Immature natural killer cell (primary cell): ENCODE results near the gene IQSEC2. TPM values are rescaled to one million over a fixed set of nuclear protein-coding genes. Genes with fewer than 3 reads are reported as not detected.

Experiments used
- DNase-seq, 3 donors: peaks; one replicate each; pipeline ENCODE4 v3.0.0; 2022; ENCODE audit warnings: mixed read lengths in 1 of 3
- H3K27ac Mint-ChIP-seq, 6 donors: one replicate each; pipeline ENCODE4 v1.8.0; 2020; ENCODE audit warnings: mixed read lengths in 6 of 6, mild to moderate bottlenecking in 5 of 6, inconsistent platforms in 4 of 6, moderate library complexity in 3 of 6
- H3K27me3 Mint-ChIP-seq, 3 donors: one replicate each; pipeline ENCODE4 v1.8.0; 2020 to 2021; ENCODE audit warnings: low read depth in 3 of 3, mild to moderate bottlenecking in 3 of 3, mixed read lengths in 3 of 3, moderate library complexity in 3 of 3, inconsistent platforms in 1 of 3
- H3K36me3 Mint-ChIP-seq, 3 donors: one replicate each; pipeline ENCODE4 v1.8.0; 2020; ENCODE audit warnings: mixed read lengths in 3 of 3, inconsistent platforms in 2 of 3, mild to moderate bottlenecking in 2 of 3
- H3K4me1 Mint-ChIP-seq, 2 donors: one replicate each; pipeline ENCODE4 v1.8.0; 2020; ENCODE audit warnings: inconsistent platforms in 2 of 2, mild to moderate bottlenecking in 2 of 2, mixed read lengths in 2 of 2, moderate library complexity in 1 of 2
- H3K4me3 Mint-ChIP-seq, 5 donors: one replicate each; pipeline ENCODE4 v1.8.0; 2020; ENCODE audit warnings: mild to moderate bottlenecking in 5 of 5, mixed read lengths in 5 of 5, inconsistent platforms in 3 of 5, moderate library complexity in 3 of 5
- H3K9me3 Mint-ChIP-seq, 6 donors: one replicate each; pipeline ENCODE4 v1.8.0; 2020; ENCODE audit warnings: mild to moderate bottlenecking in 6 of 6, mixed read lengths in 6 of 6, inconsistent platforms in 4 of 6, moderate library complexity in 3 of 6
- polyA plus RNA-seq, 3 donors: library from polyadenylated mRNA; unstranded; fragments of 300-500 nt; fragmentation: Illumina TruSeq; gene quantifications; one replicate each; pipeline ENCODE4 v1.2.3, GENCODE V29; 2021

Gene IQSEC2
- polyA plus RNA-seq, result 1 to 10 TPM in 1 of 3 donors, under 1 TPM in 2; 0.08 to 1.7 (median 0.21) TPM

DNA sequence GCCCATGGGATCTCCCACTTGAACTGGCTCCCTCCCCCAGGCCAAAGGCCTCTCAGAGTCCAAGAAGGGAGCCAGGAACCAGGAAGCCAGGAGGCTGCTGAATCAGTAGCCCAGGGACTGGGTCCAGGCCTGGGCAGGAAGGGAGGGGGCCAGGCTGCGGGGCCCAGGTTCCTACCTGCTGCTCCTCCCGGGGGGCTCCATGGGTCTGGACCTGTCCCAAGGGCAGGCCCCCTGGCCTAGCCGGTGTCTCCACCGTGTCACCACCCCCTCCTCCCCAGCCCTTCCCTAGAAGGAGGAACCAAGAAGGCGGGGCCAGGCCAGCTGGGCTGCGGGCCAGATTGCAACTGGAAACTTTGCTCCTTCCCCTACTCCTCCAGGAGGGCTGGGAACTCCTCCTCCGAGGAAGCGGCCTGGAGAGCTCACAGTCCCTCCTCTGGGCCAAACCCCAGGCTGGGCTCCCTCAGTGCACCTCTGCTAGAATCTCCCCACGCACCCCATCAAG, at the start of gene IQSEC2:
IQSEC2 (minus strand) TSS at position 264 of the 502 bp plus-strand sequence.
- peaks cover 0 to 4% (median 0%) of the 10 kb centered on the region in 3 donors for H3K36me3 Mint-ChIP-seq
- H3K27me3 Mint-ChIP-seq, result peaks cover 0 to 9% (median 4%) of the 10 kb centered on the region in 3 donors
- H3K27ac Mint-ChIP-seq, result peak within 1 kb of the TSS in 2 of 6 donors; percentile 27 to 51
- H3K4me3 Mint-ChIP-seq, result no peak within 1 kb of the TSS
- H3K4me1 Mint-ChIP-seq, result peaks cover 22% of the 10 kb centered on the region in 2 donors
- DNase-seq, result no peak
- H3K9me3 Mint-ChIP-seq, result no peaks in the 10 kb centered on the region

DNA sequence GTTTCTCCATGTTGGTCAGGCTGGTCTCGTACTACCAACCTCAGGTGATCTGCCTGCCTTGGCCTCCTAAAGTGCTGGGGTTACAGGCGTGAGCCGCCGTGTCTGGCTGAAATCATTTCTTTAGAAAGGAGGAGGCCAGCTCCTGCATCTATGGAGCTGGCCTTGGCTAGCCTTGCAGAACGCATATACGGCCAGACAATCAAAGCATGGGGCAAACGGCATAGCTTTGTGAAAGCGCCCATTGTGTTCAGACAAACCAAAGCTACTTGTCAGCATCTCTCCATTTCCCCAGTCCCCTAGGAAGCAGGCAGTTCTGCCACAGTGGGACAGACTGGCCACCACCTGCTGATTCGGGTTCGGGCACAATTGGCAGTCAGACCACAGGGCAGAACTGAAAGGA, 48.9 kb upstream of the IQSEC2 start:
- Mint-ChIP-seq H3K27me3 (peaks cover 5 to 16% (median 7%) of the 10 kb centered on the region in 3 donors), H3K9me3 (no peaks in the 10 kb centered on the region), H3K4me1 (no peaks in the 10 kb centered on the region), H3K4me3 (no peak overlapping the region), H3K36me3 (no peaks in the 10 kb centered on the region), H3K27ac (no peak overlapping the region)
- DNase-seq, result no peak

DNA sequence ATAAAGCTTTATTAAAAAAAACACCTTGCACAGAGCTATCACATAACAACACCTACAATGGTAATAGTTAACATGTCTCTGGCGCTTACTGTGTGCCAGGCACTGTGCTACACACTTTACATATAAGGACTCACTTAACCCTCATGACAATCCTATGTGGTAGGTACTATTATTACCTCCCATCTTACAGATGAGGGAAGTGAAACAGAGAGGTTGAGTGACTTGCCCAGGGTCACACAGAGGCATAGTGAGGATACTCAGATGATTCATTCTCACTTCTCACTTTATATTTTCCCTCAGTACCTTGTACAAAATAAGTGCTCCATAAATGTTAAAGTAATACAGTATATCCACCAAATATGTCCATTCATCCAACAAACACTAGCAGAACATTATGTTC, 43.4 kb upstream of the IQSEC2 start:
- H3K36me3 Mint-ChIP-seq, result no peaks in the 10 kb centered on the region
- no peak overlapping the region for H3K27ac Mint-ChIP-seq
- peaks cover 11 to 12% of the 10 kb centered on the region in 2 donors for H3K4me1 Mint-ChIP-seq
- peaks cover 0 to 2% (median 0%) of the 10 kb centered on the region in 6 donors for H3K9me3 Mint-ChIP-seq
- peaks cover 3 to 21% (median 7%) of the 10 kb centered on the region in 3 donors for H3K27me3 Mint-ChIP-seq
- DNase-seq, result no peak
- H3K4me3 Mint-ChIP-seq, result no peak overlapping the region

DNA sequence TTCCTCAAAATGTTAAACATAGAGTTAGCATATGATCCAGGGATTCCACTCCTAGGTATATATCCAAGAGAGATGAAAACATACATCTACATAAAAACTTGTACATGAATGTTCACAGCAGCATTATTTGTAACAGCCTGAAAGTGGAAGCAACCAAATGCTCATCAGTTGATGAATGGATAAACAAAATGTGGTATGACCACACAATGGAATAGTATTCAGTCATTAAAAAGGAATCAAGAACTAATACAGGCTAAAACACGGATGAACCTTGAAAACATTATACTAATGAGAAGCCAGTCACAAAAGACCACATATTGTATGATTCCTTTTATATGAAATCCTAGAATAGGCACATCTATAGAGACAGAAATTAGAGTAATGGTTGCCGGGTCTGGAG, 42.7 kb upstream of the IQSEC2 start:
- Mint-ChIP-seq H3K9me3 (peaks cover 0 to 2% (median 0%) of the 10 kb centered on the region in 6 donors), H3K4me1 (peaks cover 16 to 18% of the 10 kb centered on the region in 2 donors), H3K36me3 (no peaks in the 10 kb centered on the region), H3K27ac (no peak overlapping the region), H3K4me3 (no peak overlapping the region), H3K27me3 (peaks cover 4 to 28% (median 6%) of the 10 kb centered on the region in 3 donors)
- DNase-seq, result no peak

DNA sequence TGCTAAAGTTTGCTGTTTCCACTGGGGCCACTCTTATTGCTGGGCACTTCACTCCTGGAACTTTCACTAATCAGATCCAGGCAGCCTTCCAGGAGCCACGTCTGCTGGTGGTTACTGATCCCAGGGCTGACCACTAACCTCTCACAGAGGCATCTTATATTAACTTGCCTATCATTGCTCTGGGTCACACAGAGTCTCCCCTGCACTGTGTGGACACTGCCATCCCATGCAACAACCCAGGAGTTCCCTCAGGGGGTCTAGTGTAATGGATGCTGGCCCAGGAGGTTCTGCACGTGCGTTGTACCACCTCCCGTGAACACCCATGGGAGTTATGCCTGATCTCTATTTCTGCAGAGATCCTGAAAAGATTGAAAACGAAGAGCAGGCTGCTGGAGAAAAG, 41.8 kb upstream of the IQSEC2 start:
- Mint-ChIP-seq H3K27ac (no peak overlapping the region), H3K27me3 (peaks cover 4 to 32% (median 6%) of the 10 kb centered on the region in 3 donors), H3K4me1 (peaks cover 16 to 20% of the 10 kb centered on the region in 2 donors), H3K36me3 (no peaks in the 10 kb centered on the region), H3K9me3 (peaks cover 0 to 2% (median 0%) of the 10 kb centered on the region in 6 donors), H3K4me3 (peak overlapping the region in 1 of 5 donors; percentile 13)
- DNase-seq, result no peak

DNA sequence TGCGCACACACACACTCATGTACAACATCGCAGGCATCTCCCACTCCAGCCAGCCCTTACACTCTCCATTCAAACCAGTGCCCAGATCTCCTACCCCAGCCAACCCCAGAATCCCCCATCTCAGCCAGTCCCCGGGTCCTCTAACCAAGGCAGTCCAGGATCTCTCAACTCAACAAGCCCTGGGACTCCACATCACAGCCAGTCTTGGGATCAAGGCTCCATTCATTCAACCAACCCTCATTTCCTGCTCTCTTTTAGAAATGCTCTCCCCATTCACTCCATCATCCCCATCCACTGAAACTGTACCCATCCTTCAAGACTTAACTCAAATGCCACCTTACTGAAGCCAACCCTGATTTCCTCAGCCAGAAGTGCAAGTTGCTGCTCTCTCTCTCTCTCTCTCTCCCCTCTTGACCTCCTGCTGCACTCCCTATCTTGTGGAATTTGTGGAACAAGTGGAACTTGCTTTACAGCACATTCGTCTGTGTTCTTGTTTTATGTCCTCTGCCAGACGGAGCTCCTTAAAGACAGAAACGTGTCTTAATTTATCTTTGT, 40.6 kb upstream of the IQSEC2 start:
- Mint-ChIP-seq H3K36me3 (peaks cover 0 to 3% (median 0%) of the 10 kb centered on the region in 3 donors), H3K9me3 (peaks cover 0 to 2% (median 0%) of the 10 kb centered on the region in 6 donors), H3K27ac (peak overlapping the region in 2 of 6 donors; percentile 63 to 72), H3K4me1 (peaks cover 20% of the 10 kb centered on the region in 2 donors), H3K4me3 (peak overlapping the region; percentile 43 to 81 (median 70)), H3K27me3 (peaks cover 4 to 31% (median 6%) of the 10 kb centered on the region in 3 donors)
- no peak for DNase-seq

DNA sequence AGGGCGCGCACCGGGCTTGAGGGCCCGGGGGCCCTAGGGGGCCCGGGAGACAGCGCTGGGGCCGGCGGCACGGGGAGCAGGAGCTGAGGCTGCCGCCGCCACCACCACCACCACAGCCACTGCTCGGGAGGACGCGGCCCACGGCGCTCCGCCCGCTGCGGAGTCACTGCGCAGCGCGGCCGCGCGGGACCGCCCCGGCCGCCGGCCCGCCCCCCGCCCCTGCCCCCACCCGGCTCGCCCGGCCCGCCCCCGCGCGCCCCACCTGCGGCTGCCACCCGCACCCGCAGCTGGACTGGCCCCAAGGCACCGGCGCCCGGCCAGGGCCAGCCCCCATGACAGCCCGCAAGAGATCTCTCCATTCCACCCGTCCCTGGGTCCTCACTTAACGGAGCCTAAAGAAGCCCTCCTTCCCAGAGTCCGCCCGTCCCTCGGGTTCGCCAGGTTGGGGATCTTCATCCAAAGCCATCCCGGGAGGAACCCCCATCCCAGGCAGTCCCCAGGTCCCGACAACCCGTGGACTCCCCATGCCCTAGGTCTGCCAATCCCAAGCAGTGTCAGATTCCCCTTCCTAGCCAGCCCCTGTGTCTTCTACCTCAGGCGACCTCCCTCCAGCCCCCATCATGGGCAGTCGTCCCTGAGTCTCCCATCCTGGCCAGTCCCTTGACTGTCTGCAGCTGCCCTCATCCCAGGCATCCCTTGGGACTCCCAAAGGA, 40.0 kb upstream of the IQSEC2 start:
- H3K9me3 Mint-ChIP-seq, result peaks cover 0 to 2% (median 0%) of the 10 kb centered on the region in 6 donors
- H3K36me3 Mint-ChIP-seq, result peaks cover 0 to 3% (median 0%) of the 10 kb centered on the region in 3 donors
- peaks cover 4 to 31% (median 5%) of the 10 kb centered on the region in 3 donors for H3K27me3 Mint-ChIP-seq
- peak in 2 of 3 donors; percentile 14 to 23 for DNase-seq
- peaks cover 20% of the 10 kb centered on the region in 2 donors for H3K4me1 Mint-ChIP-seq
- H3K27ac Mint-ChIP-seq, result peak overlapping the region in 2 of 6 donors; percentile 63 to 72
- peak overlapping the region; percentile 43 to 81 (median 70) for H3K4me3 Mint-ChIP-seq

DNA sequence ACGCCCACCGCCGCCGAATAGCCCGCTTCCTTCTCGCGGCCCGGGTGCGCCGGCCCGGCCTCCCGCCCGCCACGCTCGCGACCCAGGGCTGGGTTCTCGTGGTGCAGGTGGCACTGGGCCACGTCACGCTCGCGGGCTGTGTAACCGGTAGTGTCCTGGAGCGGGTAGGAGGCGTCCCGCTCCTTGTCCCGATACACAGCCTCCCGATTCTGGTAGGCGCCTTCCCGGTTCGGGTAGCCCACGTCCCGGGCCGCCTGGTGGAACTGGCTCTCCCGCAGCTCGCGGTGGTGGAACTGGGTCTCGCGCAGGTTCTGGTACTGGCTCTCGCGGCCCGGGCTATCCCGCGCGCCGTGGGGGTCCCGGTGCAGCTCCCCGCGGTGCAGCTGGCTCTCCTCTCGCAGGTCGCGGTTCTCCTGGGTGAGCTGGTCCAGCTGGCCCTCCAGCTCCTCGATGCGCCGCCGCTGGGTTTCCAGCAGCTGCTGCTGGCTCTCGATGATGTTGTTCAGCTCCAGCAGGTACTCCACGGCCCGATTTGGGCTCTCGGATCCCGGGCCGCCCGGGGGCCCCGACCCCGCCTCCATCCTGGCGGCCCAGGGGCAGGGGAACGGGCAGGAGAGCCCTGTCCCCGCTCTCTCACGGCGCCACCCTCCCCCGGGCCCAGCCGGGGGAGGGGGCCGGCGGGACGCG, 39.3 kb upstream of the IQSEC2 start:
- Mint-ChIP-seq H3K27me3 (peaks cover 2 to 33% (median 5%) of the 10 kb centered on the region in 3 donors), H3K36me3 (peaks cover 0 to 3% (median 0%) of the 10 kb centered on the region in 3 donors), H3K27ac (no peak overlapping the region), H3K4me1 (peaks cover 20% of the 10 kb centered on the region in 2 donors), H3K4me3 (peak overlapping the region in 2 of 5 donors; percentile 27 to 31), H3K9me3 (peaks cover 0 to 2% (median 0%) of the 10 kb centered on the region in 6 donors)
- DNase-seq, result peak in 2 of 3 donors; percentile 20 to 21

DNA sequence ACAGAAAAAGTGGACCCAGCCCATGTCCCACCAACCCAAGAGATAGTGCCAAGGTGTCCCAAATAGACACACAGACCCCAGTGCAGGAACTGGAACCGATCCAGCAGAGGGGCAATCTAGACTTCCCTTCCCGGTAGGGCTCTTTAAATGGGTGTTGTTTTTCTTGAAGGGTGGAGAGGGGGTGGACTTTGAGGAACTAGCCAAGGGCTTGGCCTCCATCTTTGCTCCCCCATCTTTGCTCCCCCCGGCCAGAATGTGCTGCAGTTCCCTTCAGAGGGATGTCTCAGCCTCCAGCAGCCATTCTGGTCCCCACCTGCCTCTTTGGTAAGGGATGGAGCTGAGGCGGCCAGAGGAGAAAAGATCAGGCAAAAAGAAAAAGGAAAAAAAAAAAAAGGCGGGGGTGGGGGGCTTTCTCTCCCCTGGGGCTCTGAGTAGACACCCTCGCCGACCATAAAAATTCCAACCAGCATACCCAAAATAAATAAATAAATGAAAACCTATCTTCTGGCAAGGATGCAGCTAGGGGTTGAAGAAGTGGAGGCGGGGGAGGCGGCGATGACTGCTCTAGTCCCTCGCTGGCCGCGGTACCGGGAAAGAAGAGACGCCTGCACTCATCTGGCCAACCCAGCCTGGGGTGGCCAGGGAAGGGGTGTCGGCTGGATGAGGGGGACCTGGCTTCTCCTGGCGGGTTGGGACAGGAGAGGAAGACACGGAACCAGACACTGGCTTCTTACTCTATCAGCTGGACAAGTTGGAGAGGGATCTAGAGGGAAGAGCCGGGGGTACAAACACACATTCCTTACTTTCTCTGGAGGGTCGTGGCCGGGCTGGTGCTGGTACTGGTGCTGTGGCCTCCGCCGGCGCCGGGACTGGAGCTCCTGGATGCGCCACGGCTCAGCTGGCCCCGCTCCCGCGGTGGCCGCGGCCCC, 38.5 kb upstream of the IQSEC2 start:
- peaks cover 0 to 3% (median 0%) of the 10 kb centered on the region in 3 donors for H3K36me3 Mint-ChIP-seq
- DNase-seq, result no peak
- H3K27ac Mint-ChIP-seq, result peak overlapping the region in 3 of 6 donors; percentile 38 to 53 (median 47)
- H3K4me3 Mint-ChIP-seq, result peak overlapping the region; percentile 64 to 85 (median 84)
- peaks cover 20% of the 10 kb centered on the region in 2 donors for H3K4me1 Mint-ChIP-seq
- peaks cover 0 to 2% (median 0%) of the 10 kb centered on the region in 6 donors for H3K9me3 Mint-ChIP-seq
- peaks cover 1 to 33% (median 5%) of the 10 kb centered on the region in 3 donors for H3K27me3 Mint-ChIP-seq

DNA sequence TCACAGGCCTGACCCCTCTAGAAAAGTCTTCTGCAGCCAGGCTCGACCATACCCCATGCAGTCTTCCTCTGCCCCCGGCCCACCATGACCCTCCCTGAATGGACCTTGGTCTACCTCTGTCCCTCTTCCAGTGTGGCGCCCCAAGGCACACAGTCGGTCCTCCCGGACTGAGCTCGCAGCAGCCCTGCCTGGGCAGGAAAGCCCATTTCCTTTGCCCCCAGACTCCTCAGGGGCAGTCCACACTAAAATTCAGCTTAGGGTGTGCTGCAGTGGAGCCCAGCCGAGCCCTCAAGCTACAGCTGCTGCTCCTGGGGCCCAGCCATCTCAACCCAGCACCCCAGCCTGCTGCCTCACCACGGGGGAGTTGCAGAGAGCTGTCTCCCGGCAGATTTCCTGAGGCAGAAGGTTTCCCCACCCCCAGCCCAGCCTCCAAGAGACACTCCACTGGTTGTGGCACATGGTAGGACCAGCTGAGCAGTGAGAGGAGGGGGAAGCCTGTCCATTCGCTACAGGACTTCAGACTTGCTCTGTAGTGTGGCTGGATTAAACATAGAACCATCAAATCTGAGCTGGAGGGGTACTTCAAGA, 37.5 kb upstream of the IQSEC2 start:
- Mint-ChIP-seq H3K4me1 (peaks cover 20% of the 10 kb centered on the region in 2 donors), H3K36me3 (peaks cover 0 to 3% (median 0%) of the 10 kb centered on the region in 3 donors), H3K27ac (no peak overlapping the region), H3K4me3 (peak overlapping the region in 4 of 5 donors; percentile 42 to 85 (median 73)), H3K9me3 (peaks cover 0 to 2% (median 0%) of the 10 kb centered on the region in 6 donors), H3K27me3 (peaks cover 1 to 30% (median 5%) of the 10 kb centered on the region in 3 donors)
- no peak for DNase-seq

DNA sequence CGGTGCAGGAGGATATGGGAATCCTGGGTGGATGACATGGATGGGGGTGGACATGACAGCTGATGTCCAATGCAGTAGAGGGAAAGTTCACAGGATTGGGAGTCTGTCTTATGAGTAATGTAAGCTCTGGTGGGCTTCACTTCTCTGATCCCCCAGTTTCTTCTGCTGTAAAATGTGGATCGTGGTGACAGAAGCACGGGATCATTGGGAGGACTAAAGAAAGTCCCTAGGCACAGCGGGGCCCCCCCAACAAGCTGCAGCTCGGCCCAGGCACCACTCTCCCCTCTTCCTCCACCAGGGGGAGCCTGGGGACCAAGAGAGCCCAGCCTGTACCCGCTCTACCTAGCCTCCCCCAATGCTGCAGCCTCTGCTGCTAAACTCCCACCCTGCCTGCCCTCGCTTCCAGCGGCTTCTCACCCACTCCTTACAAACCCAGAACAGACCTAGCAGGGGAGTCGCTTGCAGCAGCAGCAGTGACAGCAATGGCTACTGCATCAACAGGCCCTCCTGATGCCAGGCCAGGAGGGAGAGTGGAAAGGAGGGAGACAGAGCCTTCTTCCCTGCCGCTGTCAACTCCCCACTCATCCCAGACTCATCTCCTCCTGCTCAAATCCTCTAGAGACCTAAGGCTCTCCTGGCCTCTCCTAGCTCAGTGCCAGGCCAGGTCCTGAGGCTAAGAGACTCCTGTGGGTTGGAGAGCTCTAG, 36.1 kb upstream of the IQSEC2 start:
- H3K36me3 Mint-ChIP-seq, result peaks cover 0 to 3% (median 0%) of the 10 kb centered on the region in 3 donors
- no peak overlapping the region for H3K4me3 Mint-ChIP-seq
- H3K27ac Mint-ChIP-seq, result no peak overlapping the region
- peak; percentile 67 to 76 (median 69) for DNase-seq
- H3K9me3 Mint-ChIP-seq, result no peaks in the 10 kb centered on the region
- H3K4me1 Mint-ChIP-seq, result peaks cover 20% of the 10 kb centered on the region in 2 donors
- peaks cover 1 to 34% (median 5%) of the 10 kb centered on the region in 3 donors for H3K27me3 Mint-ChIP-seq

DNA sequence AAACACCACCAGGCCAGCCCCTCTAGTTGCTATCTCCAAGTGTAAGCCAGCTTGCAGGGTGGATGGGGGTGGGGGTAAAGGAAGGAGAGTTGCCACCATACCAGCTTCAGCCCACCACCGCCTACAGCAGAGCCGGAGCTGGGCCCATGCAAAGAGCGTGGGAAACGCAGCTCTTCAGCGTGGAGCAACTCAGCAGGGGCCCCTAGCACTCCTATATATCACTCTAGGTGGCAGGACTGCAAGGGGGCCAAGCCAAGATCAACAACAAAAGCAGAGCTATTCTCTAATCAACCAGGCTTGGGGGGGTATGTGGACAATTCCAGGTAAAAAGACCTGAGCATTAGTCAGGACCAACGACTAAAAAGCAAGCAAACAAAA, 35.5 kb upstream of the IQSEC2 start:
- H3K27ac Mint-ChIP-seq, result no peak overlapping the region
- H3K27me3 Mint-ChIP-seq, result peaks cover 1 to 32% (median 4%) of the 10 kb centered on the region in 3 donors

More for the DNA sequence above, 35.5 kb upstream of the IQSEC2 start:
- peaks cover 15 to 18% of the 10 kb centered on the region in 2 donors for H3K4me1 Mint-ChIP-seq
- no peak for DNase-seq
- H3K4me3 Mint-ChIP-seq, result no peak overlapping the region
- H3K36me3 Mint-ChIP-seq, result peaks cover 0 to 3% (median 0%) of the 10 kb centered on the region in 3 donors
- no peaks in the 10 kb centered on the region for H3K9me3 Mint-ChIP-seq
